ENCODE data around the gene MYH4. TPM values are rescaled to one million over a fixed set of nuclear protein-coding genes. Genes with fewer than 3 reads are reported as not detected.

The MYH4 gene
- not detected in 2 replicates for polyA plus RNA-seq (2012; rRNA removed)
- polyA plus RNA-seq (2012; cell fraction: cytosol; rRNA removed) = not detected in 2 replicates
- not detected in 2 replicates for polyA plus RNA-seq (2012; cell fraction: nucleus; rRNA removed)

DNA sequence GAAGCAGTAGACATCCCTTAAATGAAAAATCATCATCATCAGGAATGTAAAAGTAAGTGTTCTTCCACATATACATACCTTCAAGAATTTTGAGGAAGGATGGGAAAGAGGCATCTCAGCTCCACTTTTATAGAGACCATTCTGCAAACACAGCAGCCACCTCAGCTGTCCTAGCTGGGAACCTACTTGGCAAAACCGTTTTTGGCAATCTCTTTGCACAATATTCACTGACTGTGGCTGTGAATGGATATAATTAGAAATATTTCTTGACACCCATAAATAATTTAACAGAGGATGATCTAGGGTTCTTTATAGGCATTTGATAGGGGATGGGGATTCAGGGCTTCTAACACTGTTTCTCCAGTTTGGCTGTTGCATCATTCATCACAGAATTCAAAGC, at the start of gene MYH4:
MYH4 (minus strand) TSS at position 101 of the 400 bp plus-strand sequence. CDS start 2,814 bp downstream, outside the sequence.
- Histone ChIP-seq H3K4me1 (ENCODE audit: control insufficient read depth in 1 of 2, insufficient read depth in 2 of 2, low read depth in 1 of 2, low read length in 1 of 2) (no peaks in the 10 kb centered on the region), H3K9ac (no peak within 1 kb of the TSS), H3F3A (replicated peaks; ENCODE audit: insufficient read depth) (no peaks in the 10 kb centered on the region), H3K36me3 (replicated peaks in 1 of 2; ENCODE audit: control insufficient read depth in 1 of 2, insufficient read depth in 2 of 2, low read length in 1 of 2) (no peaks in the 10 kb centered on the region), H3K79me2 (ENCODE audit: insufficient read depth) (no peaks in the 10 kb centered on the region), H3K4me2 (no peak within 1 kb of the TSS), H4K20me1 (ENCODE audit: insufficient read depth) (no peaks in the 10 kb centered on the region), H3K27me3 (ENCODE audit: insufficient read depth) (no peaks in the 10 kb centered on the region), H3K9me3 (no peaks in the 10 kb centered on the region), H3K27ac (ENCODE audit: low read depth in 2 of 2, low read length in 1 of 2) (no peak within 1 kb of the TSS), H2AFZ (ENCODE audit: low read depth) (no peak within 1 kb of the TSS), H3K4me3 (ENCODE audit: low read depth in 2 of 2, low read length in 1 of 2) (no peak within 1 kb of the TSS), H3K9me2 (no peaks in the 10 kb centered on the region)
- WGBS (ENCODE audit: low lambda C conversion rate) = 0% methylated on average over 1 of the region's 1 CpG
- TF ChIP-seq NRF1 (IDR thresholded peaks at IDR 0.05; ENCODE audit: low read depth, low read length) = no peak
- no peak for DNase-seq
- ChIA-PET POLR2A (no interaction called here), CTCF (no interaction called here)

DNA sequence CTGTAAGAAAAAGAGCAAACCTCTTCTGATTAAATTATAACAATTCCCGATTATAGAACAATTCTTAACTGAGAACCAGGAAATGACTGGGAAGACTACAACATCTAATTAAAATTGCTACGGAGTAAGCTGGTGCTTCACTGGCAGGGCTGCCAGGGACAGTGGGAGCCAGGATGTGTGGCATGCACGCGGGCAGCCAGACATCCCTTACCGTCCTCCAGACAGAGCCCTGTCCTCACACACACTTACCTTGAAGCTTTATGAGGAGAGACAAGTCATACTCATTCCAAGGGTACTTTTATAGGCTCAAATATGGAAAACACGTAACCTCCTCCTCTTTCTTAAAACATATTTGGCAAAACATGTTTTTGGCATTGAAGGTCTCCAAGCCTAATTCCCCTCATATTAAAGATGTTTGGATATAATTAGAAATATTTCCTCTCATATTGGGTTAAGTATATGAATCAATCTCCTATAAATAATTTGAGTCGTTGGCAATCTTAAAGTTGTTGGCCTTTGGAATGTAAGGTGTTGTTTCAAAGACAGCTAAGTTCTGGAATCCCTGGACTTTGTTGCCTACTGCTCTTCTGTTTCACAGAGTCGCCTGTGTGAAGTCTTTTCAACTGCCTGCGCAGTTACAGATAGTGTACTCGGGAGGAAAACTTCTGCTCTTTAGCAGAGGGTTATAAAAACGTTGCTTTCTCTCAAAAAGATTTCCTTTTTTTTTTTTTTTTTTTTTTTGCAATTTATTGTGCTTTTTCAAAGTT, 49.1 kb upstream of the MYH4 start, which contains the start of gene MYH1:
MYH1 (minus strand) TSS at position 272 of the 767 bp plus-strand sequence. CDS start 1,900 bp downstream, outside the sequence.
- no peaks in the 10 kb centered on the region for H3K4me1 ChIP-seq (ENCODE audit: control insufficient read depth in 1 of 2, insufficient read depth in 2 of 2, low read depth in 1 of 2, low read length in 1 of 2)
- H3K9me3 ChIP-seq = no peaks in the 10 kb centered on the region; the same call in 1 of the 2 replicates
- no peak within 1 kb of the TSS for H3K27ac ChIP-seq (ENCODE audit: low read depth in 2 of 2, low read length in 1 of 2)
- H3K36me3 ChIP-seq (replicated peaks in 1 of 2; ENCODE audit: control insufficient read depth in 1 of 2, insufficient read depth in 2 of 2, low read length in 1 of 2) = no peaks in the 10 kb centered on the region
- no peaks in the 10 kb centered on the region for H3K9me2 ChIP-seq
- no peak for DNase-seq
- no peak within 1 kb of the TSS for H3K4me2 ChIP-seq
- no peaks in the 10 kb centered on the region for H3K79me2 ChIP-seq (ENCODE audit: insufficient read depth)
- H3F3A ChIP-seq (replicated peaks; ENCODE audit: insufficient read depth) = no peaks in the 10 kb centered on the region
- H2AFZ ChIP-seq (ENCODE audit: low read depth) = no peak within 1 kb of the TSS
- CTCF ChIA-PET = no interaction called here
- 3% methylated on average over 11 of the region's 11 CpGs for WGBS (ENCODE audit: low lambda C conversion rate)
- no peak within 1 kb of the TSS for H3K9ac ChIP-seq
- no peak for TF ChIP-seq TEAD4 (IDR thresholded peaks at IDR 0.05; ENCODE audit: borderline replicate concordance, insufficient read depth)
- no peaks in the 10 kb centered on the region for H4K20me1 ChIP-seq (ENCODE audit: insufficient read depth)
- no peaks in the 10 kb centered on the region; the same call in 1 of the 2 replicates for H3K27me3 ChIP-seq (ENCODE audit: insufficient read depth)
- H3K4me3 ChIP-seq (ENCODE audit: low read depth in 2 of 2, low read length in 1 of 2) = no peak within 1 kb of the TSS
- POLR2A ChIA-PET = no interaction called here

DNA sequence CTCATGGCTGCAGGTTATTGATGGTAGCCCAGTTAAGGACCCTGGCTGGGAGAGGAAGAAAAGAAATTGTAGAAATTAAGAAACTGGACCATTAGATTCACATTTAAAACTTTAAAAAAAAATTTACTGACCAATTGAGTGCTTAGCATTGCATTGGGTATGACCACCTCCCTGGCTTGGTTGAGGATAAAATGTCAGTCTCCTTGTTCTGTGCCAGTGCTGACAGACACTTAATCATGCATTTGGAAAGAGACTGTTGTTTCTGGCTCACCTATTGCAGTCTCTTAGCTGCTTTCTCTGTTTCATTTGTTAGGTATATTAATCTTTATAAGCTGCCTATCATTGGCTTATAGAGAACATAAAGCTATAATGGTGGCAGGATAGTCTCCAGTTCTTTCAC, 47.3 kb upstream of the MYH4 start:
- Histone ChIP-seq H3K9me2 (no peaks in the 10 kb centered on the region), H3K4me1 (ENCODE audit: control insufficient read depth in 1 of 2, insufficient read depth in 2 of 2, low read depth in 1 of 2, low read length in 1 of 2) (no peaks in the 10 kb centered on the region), H3K36me3 (replicated peaks in 1 of 2; ENCODE audit: control insufficient read depth in 1 of 2, insufficient read depth in 2 of 2, low read length in 1 of 2) (no peaks in the 10 kb centered on the region), H2AFZ (ENCODE audit: low read depth) (no peak overlapping the region), H3K27me3 (ENCODE audit: insufficient read depth) (no peaks in the 10 kb centered on the region; the same call in 1 of the 2 replicates), H3K4me3 (ENCODE audit: low read depth in 2 of 2, low read length in 1 of 2) (no peak overlapping the region), H3K9me3 (no peaks in the 10 kb centered on the region), H3K9ac (no peak overlapping the region), H3K4me2 (no peak overlapping the region), H3K27ac (ENCODE audit: low read depth in 2 of 2, low read length in 1 of 2) (no peak overlapping the region), H3K79me2 (ENCODE audit: insufficient read depth) (no peaks in the 10 kb centered on the region), H4K20me1 (ENCODE audit: insufficient read depth) (no peaks in the 10 kb centered on the region), H3F3A (replicated peaks; ENCODE audit: insufficient read depth) (no peaks in the 10 kb centered on the region)
- DNase-seq = no peak
- ChIA-PET POLR2A (no interaction called here), CTCF (interaction anchor here (0.8 to 1.4 kb wide), 2 partner anchors 8 to 100 kb away, joined by 3 read pairs; no protein-coding TSS in a partner anchor)
- TF ChIP-seq, protein P1, sequence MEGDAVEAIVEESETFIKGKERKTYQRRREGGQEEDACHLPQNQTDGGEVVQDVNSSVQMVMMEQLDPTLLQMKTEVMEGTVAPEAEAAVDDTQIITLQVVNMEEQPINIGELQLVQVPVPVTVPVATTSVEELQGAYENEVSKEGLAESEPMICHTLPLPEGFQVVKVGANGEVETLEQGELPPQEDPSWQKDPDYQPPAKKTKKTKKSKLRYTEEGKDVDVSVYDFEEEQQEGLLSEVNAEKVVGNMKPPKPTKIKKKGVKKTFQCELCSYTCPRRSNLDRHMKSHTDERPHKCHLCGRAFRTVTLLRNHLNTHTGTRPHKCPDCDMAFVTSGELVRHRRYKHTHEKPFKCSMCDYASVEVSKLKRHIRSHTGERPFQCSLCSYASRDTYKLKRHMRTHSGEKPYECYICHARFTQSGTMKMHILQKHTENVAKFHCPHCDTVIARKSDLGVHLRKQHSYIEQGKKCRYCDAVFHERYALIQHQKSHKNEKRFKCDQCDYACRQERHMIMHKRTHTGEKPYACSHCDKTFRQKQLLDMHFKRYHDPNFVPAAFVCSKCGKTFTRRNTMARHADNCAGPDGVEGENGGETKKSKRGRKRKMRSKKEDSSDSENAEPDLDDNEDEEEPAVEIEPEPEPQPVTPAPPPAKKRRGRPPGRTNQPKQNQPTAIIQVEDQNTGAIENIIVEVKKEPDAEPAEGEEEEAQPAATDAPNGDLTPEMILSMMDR (IDR thresholded peaks at IDR 0.05) = no peak

Data from SK-N-SH (cell line).